ENCODE results near the gene OSBPL6. TPM values are rescaled to one million over a fixed set of nuclear protein-coding genes. Genes with fewer than 3 reads are reported as not detected.

Gene OSBPL6
- polyA plus RNA-seq, 1 donor from 2014 or later: 12.8 TPM

GRCh38 chr2:178425255-178425827 lies 231.0 kb downstream of the OSBPL6 start:
- no peaks in the 10 kb centered on the region for H3F3A ChIP-seq (ENCODE audit: insufficient read depth, low read length, poor library complexity, severe bottlenecking)
- no peak overlapping the region for H3K27ac ChIP-seq (ENCODE audit: low read length)
- no peaks in the 10 kb centered on the region for H3K9me2 ChIP-seq (ENCODE audit: insufficient read depth, low read length)
- H3K9ac ChIP-seq (ENCODE audit: low read length): no peak overlapping the region
- H3K4me3 ChIP-seq (ENCODE audit: low read length): no peak overlapping the region
- no peaks in the 10 kb centered on the region for H3K79me2 ChIP-seq (replicated peaks; ENCODE audit: insufficient read depth, low read length)
- no peak overlapping the region for H2AFZ ChIP-seq (ENCODE audit: low read depth, low read length)
- H3K36me3 ChIP-seq (ENCODE audit: insufficient read depth, low read length): no peaks in the 10 kb centered on the region
- H3K27me3 ChIP-seq (ENCODE audit: insufficient read depth, low read depth, low read length): no peaks in the 10 kb centered on the region
- no peaks in the 10 kb centered on the region for H3K9me3 ChIP-seq (ENCODE audit: low read length)
- TF ChIP-seq TAF1 (IDR thresholded peaks at IDR 0.05; ENCODE audit: low read depth) (no peak), RAD21 (conservative IDR thresholded peaks at IDR 0.05) (no peak)
- no peaks in the 10 kb centered on the region for H4K20me1 ChIP-seq (ENCODE audit: insufficient read depth)
- no peak overlapping the region for H3K4me2 ChIP-seq (ENCODE audit: low read length)

GRCh38 chr2:178426388-178426787 lies 232.1 kb downstream of the OSBPL6 start:
- Histone ChIP-seq H2AFZ (ENCODE audit: low read depth, low read length) (no peak overlapping the region), H3K9me2 (ENCODE audit: insufficient read depth, low read length) (no peaks in the 10 kb centered on the region), H3K27me3 (ENCODE audit: insufficient read depth, low read depth, low read length) (no peaks in the 10 kb centered on the region), H3K4me2 (ENCODE audit: low read length) (no peak overlapping the region), H3K79me2 (replicated peaks; ENCODE audit: insufficient read depth, low read length) (no peaks in the 10 kb centered on the region), H4K20me1 (ENCODE audit: insufficient read depth) (no peaks in the 10 kb centered on the region), H3K36me3 (ENCODE audit: insufficient read depth, low read length) (no peaks in the 10 kb centered on the region), H3K9ac (ENCODE audit: low read length) (no peak overlapping the region), H3F3A (ENCODE audit: insufficient read depth, low read length, poor library complexity, severe bottlenecking) (no peaks in the 10 kb centered on the region), H3K9me3 (ENCODE audit: low read length) (no peaks in the 10 kb centered on the region), H3K4me3 (ENCODE audit: low read length) (no peak overlapping the region), H3K27ac (ENCODE audit: low read length) (no peak overlapping the region)
- TF ChIP-seq MXI1 (conservative IDR thresholded peaks at IDR 0.05; ENCODE audit: poor library complexity, severe bottlenecking) (no peak), REST (IDR thresholded peaks at IDR 0.05; ENCODE audit: borderline replicate concordance) (no peak), POLR2AphosphoS5 (IDR thresholded peaks at IDR 0.05) (no peak), EP300 (conservative IDR thresholded peaks at IDR 0.05; ENCODE audit: poor library complexity, severe bottlenecking) (no peak), SMC3 (conservative IDR thresholded peaks at IDR 0.05; ENCODE audit: poor library complexity) (no peak), EZH2 (IDR thresholded peaks at IDR 0.05; ENCODE audit: borderline replicate concordance, insufficient read depth, low read length, poor library complexity, severe bottlenecking) (no peak), CTCF (IDR thresholded peaks at IDR 0.05; ENCODE audit: poor library complexity, severe bottlenecking) (no peak), RAD21 (conservative IDR thresholded peaks at IDR 0.05) (no peak), TAF1 (IDR thresholded peaks at IDR 0.05; ENCODE audit: low read depth) (no peak)
